H9 (cell line): Measurements from ENCODE around the gene METTL14. TPM values are rescaled to one million over a fixed set of nuclear protein-coding genes. Genes with fewer than 3 reads are reported as not detected.

Experiments used
- DNase-seq: peaks from one replicate; pipeline ENCODE4 v3.0.0-alpha.2; 2017
- H2AFZ ChIP-seq: one replicate; pipeline ENCODE4 v1.6.1; 2013; ENCODE audit warnings: mild to moderate bottlenecking, low read length, control low read depth, moderate library complexity
- H2AK5ac ChIP-seq: 2 replicates; pipeline ENCODE4 v1.6.1; 2013; ENCODE audit warnings: low read length, control low read depth, mixed read lengths; ENCODE audit not compliant: insufficient read length
- H2BK120ac ChIP-seq: one replicate; pipeline ENCODE4 v1.6.1; 2013; ENCODE audit warnings: low read depth, mild to moderate bottlenecking, low read length, control low read depth, inconsistent platforms; ENCODE audit not compliant: poor library complexity, severe bottlenecking
- H2BK12ac ChIP-seq: 2 replicates; pipeline ENCODE4 v1.6.1; 2013; ENCODE audit warnings: low read length, control low read depth, mixed read lengths, low read depth; ENCODE audit not compliant: insufficient read length
- H2BK15ac ChIP-seq: 2 replicates; pipeline ENCODE4 v1.6.1; 2013; ENCODE audit warnings: low read depth, low read length, control low read depth
- H2BK20ac ChIP-seq: one replicate; pipeline ENCODE4 v1.6.1; 2013; ENCODE audit warnings: low read depth, mild to moderate bottlenecking, low read length, control low read depth, inconsistent platforms; ENCODE audit not compliant: poor library complexity, severe bottlenecking
- H2BK5ac ChIP-seq: 2 replicates; pipeline ENCODE4 v1.6.1; 2013; ENCODE audit warnings: low read length, control low read depth, mixed read lengths; ENCODE audit not compliant: insufficient read length
- H3K14ac ChIP-seq: 2 replicates; pipeline ENCODE4 v1.6.1; 2013; ENCODE audit warnings: low read length, control low read depth; ENCODE audit not compliant: insufficient read depth
- H3K18ac ChIP-seq: 2 replicates; pipeline ENCODE4 v1.6.1; 2013; ENCODE audit warnings: low read depth, mild to moderate bottlenecking, mixed read lengths, low read length, control low read depth; ENCODE audit not compliant: insufficient read length
- H3K23ac ChIP-seq: 2 replicates; pipeline ENCODE4 v1.6.1; 2013; ENCODE audit warnings: low read length, control low read depth, mixed read lengths, low read depth; ENCODE audit not compliant: insufficient read length
- H3K23me2 ChIP-seq: 2 replicates; pipeline ENCODE4 v1.6.1; 2013; ENCODE audit warnings: low read depth, mild to moderate bottlenecking, mixed read lengths, low read length, control low read depth; ENCODE audit not compliant: insufficient read length, poor library complexity, severe bottlenecking
- H3K27ac ChIP-seq: 2 replicates; pipeline ENCODE4 v1.5.1; 2013; ENCODE audit warnings: low read length, control low read depth, mixed read lengths, low read depth; ENCODE audit not compliant: insufficient read length
- H3K27me3 ChIP-seq: 2 replicates; pipeline ENCODE4 v1.6.1; 2013; ENCODE audit warnings: low read length, control low read depth, inconsistent platforms; ENCODE audit not compliant: insufficient read depth
- H3K4ac ChIP-seq: 2 replicates; pipeline ENCODE4 v1.6.1; 2013; ENCODE audit warnings: low read depth, mild to moderate bottlenecking, control low read depth, inconsistent platforms, low read length, moderate library complexity
- H3K4me1 ChIP-seq: 2 replicates; pipeline ENCODE4 v1.6.1; 2013; ENCODE audit warnings: low read length, control low read depth, inconsistent platforms; ENCODE audit not compliant: insufficient read depth
- H3K4me2 ChIP-seq: 2 replicates; pipeline ENCODE4 v1.6.1; 2013; ENCODE audit warnings: low read length, control low read depth, mixed read lengths; ENCODE audit not compliant: insufficient read length, insufficient read depth
- H3K56ac ChIP-seq: 2 replicates; pipeline ENCODE4 v1.6.1; 2013; ENCODE audit warnings: low read depth, mild to moderate bottlenecking, mixed read lengths, low read length, control low read depth; ENCODE audit not compliant: insufficient read length
- H3K79me1 ChIP-seq: 2 replicates; pipeline ENCODE4 v1.6.1; 2013; ENCODE audit warnings: low read depth, mild to moderate bottlenecking, moderate library complexity, low read length, control low read depth, inconsistent platforms; ENCODE audit not compliant: insufficient read depth, poor library complexity, severe bottlenecking
- H3K79me2 ChIP-seq: 2 replicates; pipeline ENCODE4 v1.6.1; 2013; ENCODE audit warnings: low read length, control low read depth, inconsistent platforms; ENCODE audit not compliant: insufficient read depth
- H3K9ac ChIP-seq: 2 replicates; pipeline ENCODE4 v1.6.1; 2013; ENCODE audit warnings: low read length, control low read depth, mixed read lengths; ENCODE audit not compliant: insufficient read length; ENCODE audit errors: extremely low read depth
- H3K9me3 ChIP-seq: one replicate; pipeline ENCODE4 v1.6.1; 2013; ENCODE audit warnings: low read depth, low read length, inconsistent platforms; ENCODE audit not compliant: control insufficient read depth
- H3T11ph ChIP-seq: one replicate; pipeline ENCODE4 v1.6.1; 2013; ENCODE audit warnings: mild to moderate bottlenecking, low read length, control low read depth, inconsistent platforms
- H4K20me1 ChIP-seq: one replicate; pipeline ENCODE4 v1.6.1; 2013; ENCODE audit not compliant: control insufficient read depth, insufficient read length, insufficient read depth
- H4K5ac ChIP-seq: 2 replicates; pipeline ENCODE4 v1.6.1; 2013; ENCODE audit warnings: low read depth, mild to moderate bottlenecking, mixed read lengths, low read length, control low read depth; ENCODE audit not compliant: insufficient read length
- H4K8ac ChIP-seq: replicated peaks from 2 replicates; pipeline ENCODE4 v1.6.1; 2013; ENCODE audit warnings: low read length, control low read depth, mixed read lengths, low read depth; ENCODE audit not compliant: insufficient read length
- H4K91ac ChIP-seq: 2 replicates; pipeline ENCODE4 v1.6.1; 2013; ENCODE audit warnings: low read depth, mild to moderate bottlenecking, moderate library complexity, mixed read lengths, low read length, control low read depth; ENCODE audit not compliant: insufficient read length
- H3K27ac Mint-ChIP-seq, 3 experiments: 2 replicates in 2 of 3; 3 replicates in 1 of 3; pipeline ENCODE4 v1.8.0; 2020 to 2021; ENCODE audit warnings: mixed read lengths in 3 of 3, mild to moderate bottlenecking in 1 of 3, moderate library complexity in 1 of 3
- H3K27me3 Mint-ChIP-seq: 2 replicates; pipeline ENCODE4 v1.8.0; 2021; ENCODE audit warnings: low read depth, mild to moderate bottlenecking, moderate library complexity, mixed read lengths
- H3K36me3 Mint-ChIP-seq, 3 experiments: 2 replicates in 2 of 3; 3 replicates in 1 of 3; pipeline ENCODE4 v1.8.0; 2020 to 2021; ENCODE audit warnings: low read depth in 3 of 3, mixed read lengths in 3 of 3; ENCODE audit not compliant: insufficient read depth in 1 of 3
- H3K4me1 Mint-ChIP-seq, 2 experiments: 2 replicates each; pipeline ENCODE4 v1.8.0; 2020; ENCODE audit warnings: mixed read lengths in 2 of 2
- H3K4me3 Mint-ChIP-seq, 2 experiments: 2 replicates in 1 of 2; 3 replicates in 1 of 2; pipeline ENCODE4 v1.8.0; 2020 to 2021; ENCODE audit warnings: mild to moderate bottlenecking in 2 of 2, mixed read lengths in 2 of 2, moderate library complexity in 1 of 2
- H3K9me3 Mint-ChIP-seq, 2 experiments: 2 replicates in 1 of 2; 3 replicates in 1 of 2; pipeline ENCODE4 v1.8.0; 2020; ENCODE audit warnings: mild to moderate bottlenecking in 2 of 2, mixed read lengths in 2 of 2, moderate library complexity in 1 of 2
- WGBS: extraction: QIAGEN DNeasy Blood & Tissue Kit; methylation state at CpG from one replicate; pipeline ENCODE4 v1.1.7; 2013; ENCODE audit warnings: missing lambda C conversion rate, low lambda C conversion rate, mixed read lengths; ENCODE audit not compliant: insufficient read length; ENCODE audit errors: extremely low coverage; 5-methylcytosine and 5-hydroxymethylcytosine counted together
- total RNA-seq: library from RNA; stranded (reverse); gene quantifications from 2 replicates; pipeline ENCODE4 v1.2.1, GENCODE V29; 2021
- TF ChIP-seq, protein P1 (sequence below): fragments of 200-600 bp; sonication (generic); conservative IDR thresholded peaks from 3 replicates; pipeline ENCODE4 v1.8.0; 2021; ENCODE audit warnings: antibody characterized with exemption, mild to moderate bottlenecking

The METTL14 gene
- total RNA-seq, 1 experiment from 2014 or later, result 53.3 TPM

DNA sequence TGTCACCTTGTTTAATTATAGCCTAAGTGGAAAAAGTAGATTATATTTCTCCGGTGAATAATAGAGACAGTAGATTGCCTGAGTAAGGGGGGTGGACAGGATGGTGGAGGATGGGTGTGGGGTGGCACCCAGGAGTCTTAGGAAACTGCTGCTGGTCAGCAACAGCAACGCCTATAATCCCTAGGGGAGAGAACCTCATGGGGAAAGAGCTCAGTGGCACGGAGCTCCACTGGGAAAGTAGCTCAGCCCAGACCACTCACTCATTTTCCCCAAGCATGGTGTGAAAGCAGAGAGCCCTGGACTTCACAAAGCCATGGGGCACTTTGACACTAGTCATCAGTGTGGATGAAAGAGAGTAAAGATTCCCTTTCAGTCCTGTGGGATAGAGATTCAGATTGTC, 31.1 kb downstream of the METTL14 start:
- DNase-seq, result no peak
- no peak overlapping the region for H3K4ac ChIP-seq
- no peaks in the 10 kb centered on the region for H3K27me3 ChIP-seq
- Mint-ChIP-seq H3K36me3 (peaks cover 0 to 7% (median 4%) of the 10 kb centered on the region in 3 experiments; a peak in 4 of 7 replicates), H3K27ac (peak overlapping the region in 1 of 3 experiments; percentile 8; a peak in 1 of 7 replicates), H3K27me3 (no peaks in the 10 kb centered on the region), H3K4me3 (no peak overlapping the region), H3K9me3 (no peaks in the 10 kb centered on the region), H3K4me1 (no peaks in the 10 kb centered on the region)
- TF ChIP-seq, protein P1, sequence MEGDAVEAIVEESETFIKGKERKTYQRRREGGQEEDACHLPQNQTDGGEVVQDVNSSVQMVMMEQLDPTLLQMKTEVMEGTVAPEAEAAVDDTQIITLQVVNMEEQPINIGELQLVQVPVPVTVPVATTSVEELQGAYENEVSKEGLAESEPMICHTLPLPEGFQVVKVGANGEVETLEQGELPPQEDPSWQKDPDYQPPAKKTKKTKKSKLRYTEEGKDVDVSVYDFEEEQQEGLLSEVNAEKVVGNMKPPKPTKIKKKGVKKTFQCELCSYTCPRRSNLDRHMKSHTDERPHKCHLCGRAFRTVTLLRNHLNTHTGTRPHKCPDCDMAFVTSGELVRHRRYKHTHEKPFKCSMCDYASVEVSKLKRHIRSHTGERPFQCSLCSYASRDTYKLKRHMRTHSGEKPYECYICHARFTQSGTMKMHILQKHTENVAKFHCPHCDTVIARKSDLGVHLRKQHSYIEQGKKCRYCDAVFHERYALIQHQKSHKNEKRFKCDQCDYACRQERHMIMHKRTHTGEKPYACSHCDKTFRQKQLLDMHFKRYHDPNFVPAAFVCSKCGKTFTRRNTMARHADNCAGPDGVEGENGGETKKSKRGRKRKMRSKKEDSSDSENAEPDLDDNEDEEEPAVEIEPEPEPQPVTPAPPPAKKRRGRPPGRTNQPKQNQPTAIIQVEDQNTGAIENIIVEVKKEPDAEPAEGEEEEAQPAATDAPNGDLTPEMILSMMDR, result no peak
- H2BK5ac ChIP-seq, result no peak overlapping the region
- H2BK15ac ChIP-seq, result no peak overlapping the region
- H2AK5ac ChIP-seq, result no peak overlapping the region
- H4K5ac ChIP-seq, result no peak overlapping the region
- no peaks in the 10 kb centered on the region for H3K79me1 ChIP-seq
- no peak overlapping the region for H2AFZ ChIP-seq
- H3T11ph ChIP-seq, result no peak overlapping the region
- H4K8ac ChIP-seq, result no peak overlapping the region
- H3K14ac ChIP-seq, result no peak overlapping the region
- 0 out of 2 replicates have a peak, but pooled peaks cover 2% of the 10 kb centered on the region for H3K79me2 ChIP-seq
- H4K91ac ChIP-seq, result no peak overlapping the region
- H3K4me2 ChIP-seq, result no peak overlapping the region
- no CpG with 5 or more reads among the region's 3 CpGs for WGBS
- H3K9ac ChIP-seq, result no peak overlapping the region
- no peaks in the 10 kb centered on the region for H3K9me3 ChIP-seq
- no peak overlapping the region for H3K23ac ChIP-seq
- no peaks in the 10 kb centered on the region for H4K20me1 ChIP-seq
- no peak overlapping the region for H3K27ac ChIP-seq
- H2BK120ac ChIP-seq, result no peak overlapping the region
- H3K18ac ChIP-seq, result no peak overlapping the region
- no peak overlapping the region for H2BK12ac ChIP-seq
- no peaks in the 10 kb centered on the region for H3K23me2 ChIP-seq
- no peak overlapping the region for H2BK20ac ChIP-seq
- no peak overlapping the region for H3K56ac ChIP-seq
- H3K4me1 ChIP-seq, result no peaks in the 10 kb centered on the region
